Endothelial cell of umbilical vein (primary cell): ENCODE results near the gene ZSCAN20. TPM values are rescaled to one million over a fixed set of nuclear protein-coding genes. Genes with fewer than 3 reads are reported as not detected.

Source experiments
- BruUV-seq: library from RNA; stranded (reverse); fragments of 400-500 nt; replicated peaks from 2 replicates; lab custom pipeline; 2021; lab: Mats Ljungman, UMichigan
- CTCF ChIA-PET: fragments of 300-600, 350-600 bp; sonication (Branson Sonifier 250); formaldehyde crosslinking; loops from one replicate; lab custom pipeline; 2021; ENCODE audit warnings: antibody characterized with exemption, inconsistent platforms; lab: Charles Lee
- POLR2A ChIA-PET: fragments of 300-600, 350-600 bp; sonication (Branson Sonifier 250); formaldehyde crosslinking; loops from one replicate; lab custom pipeline; 2021; ENCODE audit warnings: antibody characterized with exemption, inconsistent platforms; lab: Charles Lee
- DNase-seq: peaks from one replicate; pipeline ENCODE4 v3.0.0-alpha.2; 2011; ENCODE audit warnings: low read depth, low spot score
- FAIRE-seq: peaks from 2 replicates; lab custom pipeline; 2011; peaks lifted over from hg19 to GRCh38; lab: Jason Lieb, UNC
- H2AFZ ChIP-seq: 2 replicates; pipeline ENCODE4 v1.6.0; 2012; ENCODE audit warnings: low read depth, low read length, control low read depth, inconsistent platforms
- H3K27ac ChIP-seq: 2 replicates; pipeline ENCODE4 v1.5.1; 2011; ENCODE audit warnings: low read depth, mild to moderate bottlenecking, control low read depth, low read length, moderate library complexity; ENCODE audit not compliant: insufficient read depth
- H3K27me3 ChIP-seq, 2 experiments: 2 replicates each; pipeline versions ENCODE4 v1.6.0 to v1.6.1; 2011; ENCODE audit warnings: low read length in 2 of 2, mixed read lengths in 1 of 2; ENCODE audit not compliant: control insufficient read depth in 2 of 2, insufficient read depth in 2 of 2
- H3K36me3 ChIP-seq, 2 experiments: 2 replicates in 1 of 2; 3 replicates in 1 of 2; pipeline ENCODE4 v1.5.1; 2011; ENCODE audit warnings: low read length in 2 of 2, mild to moderate bottlenecking in 1 of 2, moderate library complexity in 1 of 2; ENCODE audit not compliant: control insufficient read depth in 2 of 2, insufficient read depth in 2 of 2; ENCODE audit errors: extremely low read depth in 1 of 2
- H3K4me1 ChIP-seq: 3 replicates; pipeline ENCODE4 v1.5.1; 2011; ENCODE audit warnings: mild to moderate bottlenecking, low read length; ENCODE audit not compliant: control insufficient read depth, insufficient read depth; ENCODE audit errors: extremely low read depth
- H3K4me2 ChIP-seq: 2 replicates; pipeline ENCODE4 v1.6.1; 2011; ENCODE audit warnings: low read length, control low read depth, mixed read lengths; ENCODE audit not compliant: insufficient read depth
- H3K4me3 ChIP-seq, 3 experiments: fragments of 200-600 bp in 1 of 3; sonication (generic), shearing (Covaris generic) in 1 of 3; replicated peaks in 1 of 3; 2 replicates each; pipeline ENCODE4 v1.5.1; 2011 to 2016; ENCODE audit warnings: control low read depth in 3 of 3, low read length in 3 of 3, mild to moderate bottlenecking in 2 of 3, inconsistent platforms in 1 of 3, low read depth in 1 of 3, moderate library complexity in 1 of 3; ENCODE audit not compliant: insufficient read depth in 1 of 3
- H3K79me2 ChIP-seq: 2 replicates; pipeline ENCODE4 v1.6.0; 2012; ENCODE audit warnings: low read length, inconsistent platforms; ENCODE audit not compliant: control insufficient read depth, insufficient read depth
- H3K9ac ChIP-seq: replicated peaks from 2 replicates; pipeline ENCODE3; 2011; ENCODE audit warnings: low read length, control low read depth; ENCODE audit not compliant: insufficient read depth; ENCODE audit errors: extremely low read depth
- H3K9me1 ChIP-seq: replicated peaks from 3 replicates; pipeline ENCODE4 v1.6.0; 2011; ENCODE audit warnings: mild to moderate bottlenecking, low read length; ENCODE audit not compliant: control insufficient read depth, insufficient read depth; ENCODE audit errors: extremely low read depth
- H3K9me3 ChIP-seq: replicated peaks from 2 replicates; pipeline ENCODE4 v1.5.1; 2012; ENCODE audit warnings: low read length, inconsistent platforms; ENCODE audit not compliant: control insufficient read depth, insufficient read depth
- H4K20me1 ChIP-seq: replicated peaks from 2 replicates; pipeline ENCODE3; 2011; ENCODE audit warnings: mild to moderate bottlenecking, low read length; ENCODE audit not compliant: control insufficient read depth, insufficient read depth; ENCODE audit errors: extremely low read depth
- EZH2 ChIP-seq: IDR thresholded peaks from 2 replicates; pipeline ENCODE4 v1.6.1; 2012; ENCODE audit warnings: borderline replicate concordance, low read depth, mild to moderate bottlenecking, moderate library complexity, low read length, inconsistent platforms; ENCODE audit not compliant: severe bottlenecking
- FOS ChIP-seq: IDR thresholded peaks from 2 replicates; pipeline ENCODE4 v1.6.1; 2011; ENCODE audit warnings: mild to moderate bottlenecking, low read length, moderate library complexity, borderline replicate concordance; ENCODE audit not compliant: insufficient read depth
- GATA2 ChIP-seq: IDR thresholded peaks from 2 replicates; pipeline ENCODE4 v1.7.0; 2011; ENCODE audit warnings: low read depth, mild to moderate bottlenecking, moderate library complexity, mixed read lengths, low read length; ENCODE audit not compliant: insufficient read length, insufficient read depth
- JUN ChIP-seq: IDR thresholded peaks from 2 replicates; pipeline ENCODE4 v1.6.1; 2011; ENCODE audit warnings: borderline replicate concordance, low read depth; ENCODE audit not compliant: insufficient read length, insufficient read depth
- MYC ChIP-seq: IDR thresholded peaks from one replicate; pipeline ENCODE4 v1.6.1; 2011; ENCODE audit warnings: mild to moderate bottlenecking, low read depth, low read length
- POLR2A ChIP-seq: IDR thresholded peaks from 2 replicates; pipeline ENCODE4 v1.6.1; 2012; ENCODE audit warnings: low read depth, mild to moderate bottlenecking, control low read depth, low read length
- POLR2AphosphoS5 ChIP-seq: IDR thresholded peaks from 2 replicates; pipeline ENCODE4 v1.6.1; 2012; ENCODE audit warnings: low read depth, mild to moderate bottlenecking, control low read depth, low read length, moderate library complexity; ENCODE audit not compliant: insufficient read depth
- dilution Hi-C: fragments of 300-500 bp; cut with MboI; formaldehyde crosslinking; loops from one replicate; pipeline ENCODE4 v1.15.0; 2019; ENCODE audit warnings: low sequenced_read_pairs; ENCODE audit not compliant: extremely low pct_ligation_motif_present
- intact Hi-C: fragments of 100-400 bp; cut with micrococcal nuclease; formaldehyde crosslinking; loops from one replicate; pipeline ENCODE4 v1.10.0; 2022
- polyA plus RNA-seq, 4 experiments: library from polyadenylated mRNA; depleted of rRNA in 3 of 4; stranded (reverse) in 3 of 4; unstranded in 1 of 4; fragments of >200 nt; gene quantifications; 2 replicates each; pipeline versions ENCODE4 v1.2.1 to v1.2.3, GENCODE V29; 2011 to 2012; ENCODE audit warnings: missing spikeins in 1 of 4
- total RNA-seq: library from RNA; stranded (reverse); gene quantifications from 2 replicates; pipeline ENCODE4 v1.2.3, GENCODE V29; 2021
- TF ChIP-seq, protein P1 (sequence below): IDR thresholded peaks from 2 replicates; pipeline ENCODE4 v1.6.1; 2011; ENCODE audit not compliant: insufficient read depth, insufficient read length

Gene ZSCAN20
- total and polyA plus RNA-seq, 2 donors (not counting 3 experiments of a cell fraction or from before 2014, with no cell fraction given), result 1.2 to 5.8 TPM

DNA sequence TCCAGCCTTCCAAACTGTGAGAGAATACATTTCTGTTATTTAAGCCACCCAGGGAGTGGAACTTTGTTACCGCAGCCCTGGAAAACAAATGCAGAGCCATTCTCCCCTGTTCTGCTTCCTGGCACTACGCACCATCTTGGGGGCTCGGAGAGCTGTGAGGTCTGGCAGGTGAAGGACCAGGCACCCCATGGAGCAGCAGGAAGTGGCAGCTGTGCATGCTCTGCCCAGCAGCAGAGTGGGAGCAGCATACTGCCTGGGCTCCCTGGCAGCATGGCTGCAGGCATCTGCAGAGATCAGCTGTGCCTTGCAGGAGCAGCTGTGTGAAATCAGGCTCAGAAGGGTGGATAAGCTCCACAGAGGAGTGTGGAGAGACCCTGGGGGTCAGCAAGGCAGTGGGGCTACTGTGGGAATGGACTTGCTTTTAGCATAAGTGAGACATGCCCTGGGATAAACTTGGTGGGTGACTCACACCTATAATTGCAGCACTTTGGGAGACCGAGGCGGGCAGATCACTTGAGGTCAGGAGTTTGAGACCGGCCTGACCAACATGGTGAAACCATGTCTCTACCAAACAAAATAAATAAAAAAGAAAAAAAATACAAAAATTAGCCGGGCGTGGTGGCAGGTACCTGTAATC lies 17.7 kb upstream of the ZSCAN20 start:
- Histone ChIP-seq H3K9me1 (no peaks in the 10 kb centered on the region), H3K4me1 (peaks cover 8% of the 10 kb centered on the region), H3K79me2 (no peaks in the 10 kb centered on the region), H3K9me3 (no peaks in the 10 kb centered on the region), H4K20me1 (no peaks in the 10 kb centered on the region), H3K36me3 (no peaks in the 10 kb centered on the region), H3K9ac (no peak overlapping the region), H3K4me2 (no peak overlapping the region), H2AFZ (no peak overlapping the region), H3K4me3 (no peak overlapping the region), H3K27me3 (no peaks in the 10 kb centered on the region), H3K27ac (no peak overlapping the region)
- POLR2A ChIA-PET, result interaction anchor here (1.4 kb wide), 1 partner anchor 159 kb away, joined by 8 read pairs; no protein-coding TSS in a partner anchor
- TF ChIP-seq JUN, result no peak
- TF ChIP-seq, protein P1, sequence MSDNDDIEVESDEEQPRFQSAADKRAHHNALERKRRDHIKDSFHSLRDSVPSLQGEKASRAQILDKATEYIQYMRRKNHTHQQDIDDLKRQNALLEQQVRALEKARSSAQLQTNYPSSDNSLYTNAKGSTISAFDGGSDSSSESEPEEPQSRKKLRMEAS, result no peak
- no peak for TF ChIP-seq EZH2
- no peak for TF ChIP-seq POLR2AphosphoS5
- no peak for TF ChIP-seq GATA2
- no peak for TF ChIP-seq MYC
- TF ChIP-seq FOS, result no peak
- no peak for TF ChIP-seq POLR2A
- no TSS peak for BruUV-seq
- dilution Hi-C loops (no loop called here), intact Hi-C loops (loop anchor here (1.0 to 5.0 kb wide), 5 partner anchors 23 to 342 kb away; partner anchors contain the start of gene PHC2)
- no peak for FAIRE-seq
- DNase-seq, result no peak
- CTCF ChIA-PET, result interaction anchor here (1.0 to 1.9 kb wide), 5 partner anchors 12 to 328 kb away, joined by 4 to 26 read pairs (median 4); no protein-coding TSS in a partner anchor
